Panc1 (cell line): ENCODE measurements around the gene BCAS3.

ENCODE experiments used
- POLR2AphosphoS5 ChIP-seq: IDR thresholded peaks from 2 replicates; pipeline ENCODE4 v1.6.1; 2012; ENCODE audit warnings: mild to moderate bottlenecking, low read depth, low read length, moderate library complexity
- SIN3A ChIP-seq: IDR thresholded peaks from 2 replicates; pipeline ENCODE4 v1.6.1; 2012; ENCODE audit warnings: low read depth, mild to moderate bottlenecking, low read length, moderate library complexity, borderline replicate concordance; ENCODE audit not compliant: insufficient read depth
- TF ChIP-seq, protein P1 (sequence below): fragments of 450-650 bp; IDR thresholded peaks from 2 replicates; pipeline ENCODE4 v1.5.1; 2017; ENCODE audit warnings: mild to moderate bottlenecking
- TF ChIP-seq, protein P2 (sequence below), 2 experiments: IDR thresholded peaks; 2 replicates each; pipeline ENCODE4 v1.6.1; 2011 to 2012; ENCODE audit warnings: low read depth in 2 of 2, control low read depth in 1 of 2, low read length in 1 of 2, mild to moderate bottlenecking in 1 of 2, moderate library complexity in 1 of 2; ENCODE audit not compliant: insufficient read depth in 1 of 2

DNA sequence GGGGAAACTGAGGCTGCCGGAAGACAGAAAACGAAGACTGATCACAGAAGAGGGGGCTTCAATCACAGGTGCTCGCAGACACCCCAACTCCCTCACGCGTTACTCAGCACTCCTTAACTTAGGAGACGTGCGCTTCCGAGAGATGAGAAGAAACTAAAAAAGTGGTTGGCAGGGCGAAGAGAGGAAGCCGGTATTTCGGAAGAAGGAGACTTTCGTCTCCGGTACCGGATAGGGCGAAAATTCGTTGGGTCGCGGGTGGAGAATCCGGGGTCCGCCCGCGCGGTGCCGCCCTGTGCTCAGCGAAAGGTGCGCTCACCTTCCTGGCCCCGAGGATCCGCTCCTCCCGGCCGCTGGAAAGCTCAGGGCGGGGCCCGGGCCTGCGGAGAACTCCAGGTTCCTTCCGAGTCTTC, 721.1 kb downstream of the BCAS3 start:
- TF ChIP-seq, protein P1, sequence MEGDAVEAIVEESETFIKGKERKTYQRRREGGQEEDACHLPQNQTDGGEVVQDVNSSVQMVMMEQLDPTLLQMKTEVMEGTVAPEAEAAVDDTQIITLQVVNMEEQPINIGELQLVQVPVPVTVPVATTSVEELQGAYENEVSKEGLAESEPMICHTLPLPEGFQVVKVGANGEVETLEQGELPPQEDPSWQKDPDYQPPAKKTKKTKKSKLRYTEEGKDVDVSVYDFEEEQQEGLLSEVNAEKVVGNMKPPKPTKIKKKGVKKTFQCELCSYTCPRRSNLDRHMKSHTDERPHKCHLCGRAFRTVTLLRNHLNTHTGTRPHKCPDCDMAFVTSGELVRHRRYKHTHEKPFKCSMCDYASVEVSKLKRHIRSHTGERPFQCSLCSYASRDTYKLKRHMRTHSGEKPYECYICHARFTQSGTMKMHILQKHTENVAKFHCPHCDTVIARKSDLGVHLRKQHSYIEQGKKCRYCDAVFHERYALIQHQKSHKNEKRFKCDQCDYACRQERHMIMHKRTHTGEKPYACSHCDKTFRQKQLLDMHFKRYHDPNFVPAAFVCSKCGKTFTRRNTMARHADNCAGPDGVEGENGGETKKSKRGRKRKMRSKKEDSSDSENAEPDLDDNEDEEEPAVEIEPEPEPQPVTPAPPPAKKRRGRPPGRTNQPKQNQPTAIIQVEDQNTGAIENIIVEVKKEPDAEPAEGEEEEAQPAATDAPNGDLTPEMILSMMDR, result no peak
- TF ChIP-seq POLR2AphosphoS5 (no peak), SIN3A (no peak; the same call in 1 of the 2 replicates)
- TF ChIP-seq, protein P2, sequence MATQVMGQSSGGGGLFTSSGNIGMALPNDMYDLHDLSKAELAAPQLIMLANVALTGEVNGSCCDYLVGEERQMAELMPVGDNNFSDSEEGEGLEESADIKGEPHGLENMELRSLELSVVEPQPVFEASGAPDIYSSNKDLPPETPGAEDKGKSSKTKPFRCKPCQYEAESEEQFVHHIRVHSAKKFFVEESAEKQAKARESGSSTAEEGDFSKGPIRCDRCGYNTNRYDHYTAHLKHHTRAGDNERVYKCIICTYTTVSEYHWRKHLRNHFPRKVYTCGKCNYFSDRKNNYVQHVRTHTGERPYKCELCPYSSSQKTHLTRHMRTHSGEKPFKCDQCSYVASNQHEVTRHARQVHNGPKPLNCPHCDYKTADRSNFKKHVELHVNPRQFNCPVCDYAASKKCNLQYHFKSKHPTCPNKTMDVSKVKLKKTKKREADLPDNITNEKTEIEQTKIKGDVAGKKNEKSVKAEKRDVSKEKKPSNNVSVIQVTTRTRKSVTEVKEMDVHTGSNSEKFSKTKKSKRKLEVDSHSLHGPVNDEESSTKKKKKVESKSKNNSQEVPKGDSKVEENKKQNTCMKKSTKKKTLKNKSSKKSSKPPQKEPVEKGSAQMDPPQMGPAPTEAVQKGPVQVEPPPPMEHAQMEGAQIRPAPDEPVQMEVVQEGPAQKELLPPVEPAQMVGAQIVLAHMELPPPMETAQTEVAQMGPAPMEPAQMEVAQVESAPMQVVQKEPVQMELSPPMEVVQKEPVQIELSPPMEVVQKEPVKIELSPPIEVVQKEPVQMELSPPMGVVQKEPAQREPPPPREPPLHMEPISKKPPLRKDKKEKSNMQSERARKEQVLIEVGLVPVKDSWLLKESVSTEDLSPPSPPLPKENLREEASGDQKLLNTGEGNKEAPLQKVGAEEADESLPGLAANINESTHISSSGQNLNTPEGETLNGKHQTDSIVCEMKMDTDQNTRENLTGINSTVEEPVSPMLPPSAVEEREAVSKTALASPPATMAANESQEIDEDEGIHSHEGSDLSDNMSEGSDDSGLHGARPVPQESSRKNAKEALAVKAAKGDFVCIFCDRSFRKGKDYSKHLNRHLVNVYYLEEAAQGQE (IDR thresholded peaks at IDR 0.05; ENCODE audit: insufficient read depth in 1 of 2, low read depth in 2 of 2, low read length in 1 of 2), result no peak
